SK-N-SH (cell line): ENCODE results near the gene GPR179. TPM values are rescaled to one million over a fixed set of nuclear protein-coding genes. Genes with fewer than 3 reads are reported as not detected.

Experiments
- CTCF ChIA-PET: fragments of 300-600, 350-600 bp; formaldehyde crosslinking; extraction: SDS; loops from one replicate; lab custom pipeline; 2021; lab: Yijun Ruan, JAX
- POLR2A ChIA-PET: fragments of 350-600 bp; sonication (Branson Sonifier 250); formaldehyde crosslinking; extraction: SDS; loops from one replicate; lab custom pipeline; 2020; ENCODE audit warnings: antibody characterized with exemption, inconsistent platforms; lab: Yijun Ruan, JAX
- DNase-seq: peaks from one replicate; pipeline ENCODE4 v3.0.0; 2012
- H2AFZ ChIP-seq: fragments of 200-600 bp; sonication (generic); 2 replicates; pipeline ENCODE4 v1.8.1; 2016; ENCODE audit warnings: antibody characterized with exemption, mild to moderate bottlenecking, low read depth
- H3F3A ChIP-seq: fragments of 200-600 bp; sonication (generic); replicated peaks from 2 replicates; pipeline ENCODE3; 2016; ENCODE audit warnings: antibody characterized with exemption, mild to moderate bottlenecking; ENCODE audit not compliant: insufficient read depth
- H3K27ac ChIP-seq, 2 experiments: fragments of 200-500 bp in 1 of 2; fragments of 200-600 bp in 1 of 2; sonication (Bioruptor generic) in 1 of 2; sonication (generic), shearing (Covaris generic) in 1 of 2; 2 replicates each; pipeline versions ENCODE4 v1.5.1 to v1.6.1; 2014 to 2016; ENCODE audit warnings: low read depth in 2 of 2, inconsistent platforms in 1 of 2, low read length in 1 of 2, mild to moderate bottlenecking in 1 of 2, mixed read lengths in 1 of 2
- H3K27me3 ChIP-seq: fragments of 200-600 bp; sonication (generic), shearing (Covaris generic); 2 replicates; pipeline ENCODE4 v1.6.1; 2016; ENCODE audit warnings: mixed run types; ENCODE audit not compliant: insufficient read depth
- H3K36me3 ChIP-seq, 2 experiments: fragments of 200-500 bp in 1 of 2; fragments of 200-600 bp in 1 of 2; sonication (Bioruptor generic) in 1 of 2; sonication (generic) in 1 of 2; replicated peaks in 1 of 2; 2 replicates each; pipeline versions ENCODE3 to v1.5.1; 2014 to 2016; ENCODE audit warnings: low read length in 1 of 2, mild to moderate bottlenecking in 1 of 2; ENCODE audit not compliant: insufficient read depth in 2 of 2, control insufficient read depth in 1 of 2
- H3K4me1 ChIP-seq, 2 experiments: fragments of 200-500 bp in 1 of 2; fragments of 200-600 bp in 1 of 2; sonication (Bioruptor generic) in 1 of 2; sonication (generic), shearing (Covaris generic) in 1 of 2; 2 replicates each; pipeline versions ENCODE4 v1.5.1 to v1.6.1; 2014 to 2016; ENCODE audit warnings: low read depth in 1 of 2, low read length in 1 of 2, mixed run types in 1 of 2; ENCODE audit not compliant: insufficient read depth in 2 of 2, control insufficient read depth in 1 of 2
- H3K4me2 ChIP-seq: fragments of 200-600 bp; sonication (generic), shearing (Covaris generic); 2 replicates; pipeline ENCODE4 v1.6.1; 2017; ENCODE audit warnings: mixed run types
- H3K4me3 ChIP-seq, 2 experiments: fragments of 200-500 bp in 1 of 2; fragments of 200-600 bp in 1 of 2; sonication (Bioruptor generic) in 1 of 2; sonication (generic), shearing (Covaris generic) in 1 of 2; 2 replicates each; pipeline versions ENCODE4 v1.5.1 to v1.8.1; 2014 to 2016; ENCODE audit warnings: low read depth in 2 of 2, inconsistent platforms in 1 of 2, low read length in 1 of 2, mild to moderate bottlenecking in 1 of 2, mixed read lengths in 1 of 2, moderate library complexity in 1 of 2
- H3K79me2 ChIP-seq: fragments of 200-600 bp; sonication (generic); 2 replicates; pipeline ENCODE4 v1.8.1; 2017; ENCODE audit warnings: mild to moderate bottlenecking; ENCODE audit not compliant: insufficient read depth
- H3K9ac ChIP-seq: fragments of 200-600 bp; sonication (generic); 2 replicates; pipeline ENCODE4 v1.6.1; 2017; ENCODE audit warnings: mixed run types
- H3K9me2 ChIP-seq: fragments of 200-600 bp; sonication (generic); 2 replicates; pipeline ENCODE4 v1.6.1; 2017; ENCODE audit warnings: mixed run types
- H3K9me3 ChIP-seq: fragments of 200-600 bp; sonication (generic); 2 replicates; pipeline ENCODE4 v1.6.1; 2017; ENCODE audit warnings: mixed run types, mild to moderate bottlenecking, moderate library complexity
- H4K20me1 ChIP-seq: fragments of 200-600 bp; sonication (generic); 2 replicates; pipeline ENCODE4 v1.6.1; 2017; ENCODE audit warnings: mild to moderate bottlenecking, mixed run types; ENCODE audit not compliant: insufficient read depth
- CHD2 ChIP-seq: fragments of 150-350 bp; IDR thresholded peaks from 2 replicates; pipeline ENCODE4 v1.6.1; 2018; ENCODE audit warnings: low read length; ENCODE audit not compliant: partially characterized antibody
- ELF1 ChIP-seq: IDR thresholded peaks from 2 replicates; pipeline ENCODE4 v1.4.0; 2012
- FOXJ3 ChIP-seq: sonication (generic); formaldehyde crosslinking; IDR thresholded peaks from 2 replicates; pipeline ENCODE4 v1.5.1; 2020; ENCODE audit warnings: mild to moderate bottlenecking, missing genetic modification reagents
- NFIC ChIP-seq: IDR thresholded peaks from 2 replicates; pipeline ENCODE4 v1.4.0; 2012; ENCODE audit warnings: borderline replicate concordance
- RAD21 ChIP-seq: IDR thresholded peaks from 2 replicates; pipeline ENCODE4 v1.6.1; 2012; ENCODE audit warnings: mild to moderate bottlenecking, low read length
- WGBS: methylation state at CpG from one replicate; pipeline ENCODE4 v1.1.6; 2017; ENCODE audit warnings: low lambda C conversion rate; 5-methylcytosine and 5-hydroxymethylcytosine counted together
- polyA plus RNA-seq, 3 experiments: library from polyadenylated mRNA; depleted of rRNA; stranded (reverse); fragments of >200 nt; gene quantifications; 2 replicates each; pipeline ENCODE4 v1.2.3, GENCODE V29; 2012

Gene GPR179
- polyA plus RNA-seq, 1 of the 3 experiments (the other 2 are of a cell fraction) = 0.02 TPM

- no peaks in the 10 kb centered on the region for H3K9me2 ChIP-seq
- no peak for DNase-seq
- H3F3A ChIP-seq = no peaks in the 10 kb centered on the region
- no peaks in the 10 kb centered on the region for H4K20me1 ChIP-seq
- no peaks in the 10 kb centered on the region for H3K79me2 ChIP-seq
- H2AFZ ChIP-seq = no peak overlapping the region
- H3K4me3 ChIP-seq = no peak overlapping the region
- H3K27ac ChIP-seq = no peak overlapping the region
- TF ChIP-seq CHD2 = no peak
- peaks cover 0 to 11% of the 10 kb centered on the region in 2 experiments; a peak in 1 of 4 replicates for H3K4me1 ChIP-seq
- H3K36me3 ChIP-seq = no peaks in the 10 kb centered on the region
- no peaks in the 10 kb centered on the region for H3K27me3 ChIP-seq
- no peaks in the 10 kb centered on the region for H3K9me3 ChIP-seq
- ChIA-PET CTCF (interaction anchor here (0.8 to 24.7 kb wide), 4 partner anchors 14 to 99 kb away, joined by 3 to 423 read pairs (median 153); no protein-coding TSS in a partner anchor), POLR2A (no interaction called here)
- no peak overlapping the region for H3K9ac ChIP-seq
- 82% methylated on average over 3 of the region's 3 CpGs for WGBS
- H3K4me2 ChIP-seq = no peak overlapping the region
These were observed 627 bp upstream of the GPR179 start for GRCh38 chr17:38344420-38344745.

GRCh38 chr17:38342886-38343607 is 709 bp downstream of the GPR179 start:
- CTCF ChIA-PET = interaction anchor here (1.3 to 24.7 kb wide), 3 partner anchors 13 to 73 kb away, joined by 3 to 423 read pairs (median 303); no protein-coding TSS in a partner anchor
- Histone ChIP-seq H3K4me2 (no peak overlapping the region), H3K36me3 (no peaks in the 10 kb centered on the region), H3K9me2 (no peaks in the 10 kb centered on the region), H3K27me3 (no peaks in the 10 kb centered on the region), H4K20me1 (no peaks in the 10 kb centered on the region), H2AFZ (no peak overlapping the region), H3K4me3 (no peak overlapping the region), H3K9ac (no peak overlapping the region), H3K9me3 (no peaks in the 10 kb centered on the region)
- peak; percentile 15 for DNase-seq
- TF ChIP-seq ELF1 (no peak), RAD21 (no peak)
- TF ChIP-seq, all 33 proteins: peak for 0
- 60% methylated on average over 6 of the region's 18 CpGs for WGBS
- no peak overlapping the region for H3K27ac ChIP-seq
- H3K4me1 ChIP-seq = peaks cover 0 to 11% of the 10 kb centered on the region in 2 experiments; a peak in 1 of 4 replicates
- H3F3A ChIP-seq = no peaks in the 10 kb centered on the region
- POLR2A ChIA-PET = no interaction called here
- H3K79me2 ChIP-seq = no peaks in the 10 kb centered on the region

- H2AFZ ChIP-seq = no peak overlapping the region
- no peak for TF ChIP-seq FOXJ3 (CRISPR knock-in tag)
- TF ChIP-seq NFIC = peak; percentile 50; the same call in 1 of the 2 replicates
- H3K9me2 ChIP-seq = no peaks in the 10 kb centered on the region
- peak; percentile 84 for DNase-seq
- H3K36me3 ChIP-seq = no peaks in the 10 kb centered on the region
- peak overlapping the region in 1 of 2 experiments; percentile 47; a peak in 2 of 4 replicates for H3K27ac ChIP-seq
- CTCF ChIA-PET = interaction anchor here (0.6 to 24.7 kb wide), 5 partner anchors 7 to 311 kb away, joined by 3 to 423 read pairs (median 303); partner anchors contain the start of genes GPR179 and SOCS7
- H3K4me3 ChIP-seq = no peak overlapping the region
- WGBS = 76% methylated on average over 5 of the region's 5 CpGs
- no peaks in the 10 kb centered on the region for H3K27me3 ChIP-seq
- POLR2A ChIA-PET = interaction anchor here (0.6 to 1.7 kb wide), 4 partner anchors 10 to 75 kb away, joined by 3 to 6 read pairs (median 3); partner anchors contain the start of gene SOCS7
- no peaks in the 10 kb centered on the region for H4K20me1 ChIP-seq
- no peaks in the 10 kb centered on the region for H3K9me3 ChIP-seq
- no peak overlapping the region for H3K4me2 ChIP-seq
- peaks cover 0 to 11% of the 10 kb centered on the region in 2 experiments; a peak in 1 of 4 replicates for H3K4me1 ChIP-seq
- H3K9ac ChIP-seq = no peak overlapping the region
- no peaks in the 10 kb centered on the region for H3K79me2 ChIP-seq
- H3F3A ChIP-seq = no peaks in the 10 kb centered on the region
These were observed 2.6 kb downstream of the GPR179 start for GRCh38 chr17:38341035-38341721.
